GM06990 (cell line): ENCODE measurements around the gene GRIA4.

Source experiments
- DNase-seq: peaks from one replicate; pipeline ENCODE4 v3.0.0-alpha.2; 2011; ENCODE audit not compliant: insufficient read length; ENCODE audit errors: extremely low read depth
- H3K27me3 ChIP-seq: replicated peaks from 2 replicates; pipeline ENCODE4 v1.6.0; 2011; ENCODE audit warnings: low read length; ENCODE audit not compliant: control insufficient read depth, insufficient read depth
- H3K36me3 ChIP-seq: 2 replicates; pipeline ENCODE4 v1.5.1; 2011; ENCODE audit warnings: low read length; ENCODE audit not compliant: control insufficient read depth, insufficient read depth
- H3K4me3 ChIP-seq: replicated peaks from 2 replicates; pipeline ENCODE4 v1.5.1; 2011; ENCODE audit warnings: low read depth, mild to moderate bottlenecking, control low read depth, low read length
- CTCF ChIP-seq: IDR thresholded peaks from 2 replicates; pipeline ENCODE4 v1.5.1; 2011; ENCODE audit warnings: low read length, control low read depth, mild to moderate bottlenecking, inconsistent platforms; ENCODE audit not compliant: insufficient read depth, poor library complexity, severe bottlenecking

The GRIA4 gene

GRCh38 chr11:105858841-105859240 is 249.0 kb downstream of the GRIA4 start:
- Histone ChIP-seq H3K4me3 (no peak overlapping the region), H3K27me3 (no peaks in the 10 kb centered on the region), H3K36me3 (no peaks in the 10 kb centered on the region)
- DNase-seq = no peak
- TF ChIP-seq CTCF = no peak

- no peak for TF ChIP-seq CTCF
- H3K4me3 ChIP-seq = no peak overlapping the region
- H3K27me3 ChIP-seq = no peaks in the 10 kb centered on the region
- no peaks in the 10 kb centered on the region for H3K36me3 ChIP-seq
- DNase-seq = no peak
Measured at GRCh38 chr11:105860105-105860504, 250.2 kb downstream of the GRIA4 start.

- Histone ChIP-seq H3K4me3 (no peak overlapping the region), H3K36me3 (no peaks in the 10 kb centered on the region), H3K27me3 (no peaks in the 10 kb centered on the region)
- DNase-seq = no peak
- peak; percentile 20 for TF ChIP-seq CTCF
Measured at GRCh38 chr11:105861225-105861624, 251.4 kb downstream of the GRIA4 start.

- DNase-seq = no peak
- Histone ChIP-seq H3K4me3 (no peak overlapping the region), H3K27me3 (no peaks in the 10 kb centered on the region), H3K36me3 (no peaks in the 10 kb centered on the region)
- peak; percentile 41 for TF ChIP-seq CTCF
Measured at GRCh38 chr11:105862736-105863367, 253.0 kb downstream of the GRIA4 start.

GRCh38 chr11:105863523-105863922 is 253.7 kb downstream of the GRIA4 start:
- no peak for TF ChIP-seq CTCF
- no peak for DNase-seq
- Histone ChIP-seq H3K36me3 (no peaks in the 10 kb centered on the region), H3K27me3 (no peaks in the 10 kb centered on the region), H3K4me3 (no peak overlapping the region)

- H3K27me3 ChIP-seq = no peaks in the 10 kb centered on the region
- TF ChIP-seq CTCF = no peak
- DNase-seq = no peak
Measured at GRCh38 chr11:105867742-105868141, 257.9 kb downstream of the GRIA4 start.

More at GRCh38 chr11:105867742-105868141, 257.9 kb downstream of the GRIA4 start:
- Histone ChIP-seq H3K4me3 (no peak overlapping the region), H3K36me3 (no peaks in the 10 kb centered on the region)
